HepG2 (cell line): Measurements from ENCODE around the gene SLC34A3. TPM values are rescaled to one million over a fixed set of nuclear protein-coding genes. Genes with fewer than 3 reads are reported as not detected.
A peak's percentile ranks its signal among the peaks of the same experiment; 100 is the strongest.

Experiments
- GATA4 ChIP-seq: sonication (generic); IDR thresholded peaks from 2 replicates; pipeline ENCODE4 v1.6.1; 2016; ENCODE audit warnings: antibody characterized with exemption, low read depth, borderline replicate concordance
- HCFC1 ChIP-seq: fragments of 150-350 bp; IDR thresholded peaks from 2 replicates; pipeline ENCODE4 v1.6.1; 2014; ENCODE audit warnings: low read depth, low read length
- HNF4G ChIP-seq, 2 experiments: sonication (generic) in 1 of 2; formaldehyde crosslinking in 1 of 2; IDR thresholded peaks; 2 replicates each; pipeline versions ENCODE4 v1.4.0 to v1.6.1; 2011 to 2020; ENCODE audit warnings: borderline replicate concordance in 2 of 2, low read depth in 2 of 2, mild to moderate bottlenecking in 2 of 2, low read length in 1 of 2, missing genetic modification reagents in 1 of 2, moderate library complexity in 1 of 2
- MTF1 ChIP-seq: sonication (generic); formaldehyde crosslinking; IDR thresholded peaks from 2 replicates; pipeline ENCODE4 v1.5.0; 2020; ENCODE audit warnings: missing genetic modification reagents
- REXO4 ChIP-seq: sonication (generic); formaldehyde crosslinking; IDR thresholded peaks from 2 replicates; pipeline ENCODE4 v1.8.0; 2022; ENCODE audit warnings: missing genetic modification reagents, mild to moderate bottlenecking, borderline replicate concordance
- ZC3H13 ChIP-seq: sonication (generic); formaldehyde crosslinking; IDR thresholded peaks from 2 replicates; pipeline ENCODE4 v1.8.1; 2023; ENCODE audit warnings: mild to moderate bottlenecking, missing genetic modification reagents, moderate library complexity
- ZNF564 ChIP-seq: sonication (generic); formaldehyde crosslinking; IDR thresholded peaks from 2 replicates; pipeline ENCODE4 v1.8.1; 2023; ENCODE audit warnings: mild to moderate bottlenecking, missing genetic modification reagents
- ZNF569 ChIP-seq: sonication (generic); formaldehyde crosslinking; IDR thresholded peaks from 2 replicates; pipeline ENCODE4 v1.5.0; 2020; ENCODE audit warnings: mild to moderate bottlenecking, missing genetic modification reagents, moderate library complexity, borderline replicate concordance
- ZNF629 ChIP-seq: sonication (generic); formaldehyde crosslinking; conservative IDR thresholded peaks from 2 replicates; pipeline ENCODE4 v1.5.0; 2020; ENCODE audit warnings: missing genetic modification reagents
- ZNF816 ChIP-seq: sonication (generic); formaldehyde crosslinking; IDR thresholded peaks from 2 replicates; pipeline ENCODE4 v1.8.0; 2022; ENCODE audit warnings: missing genetic modification reagents, mild to moderate bottlenecking, borderline replicate concordance
- ZNF883 ChIP-seq: sonication (generic); formaldehyde crosslinking; IDR thresholded peaks from 2 replicates; pipeline ENCODE4 v1.5.1; 2020; ENCODE audit warnings: mild to moderate bottlenecking, missing genetic modification reagents; ENCODE audit errors: not compliant biosample characterization
- polyA plus RNA-seq, 8 experiments: library from polyadenylated mRNA; depleted of rRNA in 3 of 8; stranded (reverse) in 7 of 8; unstranded in 1 of 8; fragments of >200 nt; fragmentation: Illumina TruSeq in 4 of 8; extraction: Trizol in 4 of 8; gene quantifications; 2 replicates each; pipeline versions ENCODE4 v1.2.1 to v1.2.3, GENCODE V29; 2011 to 2016; ENCODE audit warnings: low read depth in 4 of 8, missing spikeins in 1 of 8, mixed read lengths in 1 of 8; ENCODE audit not compliant: insufficient read depth in 1 of 8
- total RNA-seq, 5 experiments: library from RNA; depleted of rRNA; stranded (reverse); fragments of >200 nt; fragmentation: Illumina TruSeq; extraction: Trizol; gene quantifications; 2 replicates each; pipeline ENCODE4 v1.2.3, GENCODE V29; 2016; ENCODE audit warnings: low read depth in 1 of 5
- TF ChIP-seq, protein P1 (sequence below): sonication (generic); formaldehyde crosslinking; IDR thresholded peaks from 2 replicates; pipeline ENCODE4 v1.5.1; 2020; ENCODE audit warnings: missing genetic modification reagents, mild to moderate bottlenecking, borderline replicate concordance
- TF ChIP-seq, protein P2 (sequence below): sonication (generic); formaldehyde crosslinking; IDR thresholded peaks from 2 replicates; pipeline ENCODE4 v1.4.0; 2020; ENCODE audit warnings: mild to moderate bottlenecking, missing genetic modification reagents, borderline replicate concordance
- TF ChIP-seq, protein P3 (sequence below): sonication (generic); formaldehyde crosslinking; IDR thresholded peaks from 2 replicates; pipeline ENCODE4 v1.8.0; 2022; ENCODE audit warnings: low read depth, missing genetic modification reagents
- TF ChIP-seq, protein P4 (sequence below): sonication (generic); formaldehyde crosslinking; IDR thresholded peaks from 2 replicates; pipeline ENCODE4 v1.5.1; 2020; ENCODE audit warnings: missing genetic modification reagents, mild to moderate bottlenecking, borderline replicate concordance
- TF ChIP-seq, protein P5 (sequence below): sonication (generic); formaldehyde crosslinking; IDR thresholded peaks from 2 replicates; pipeline ENCODE4 v1.4.0; 2020; ENCODE audit warnings: missing genetic modification reagents, borderline replicate concordance

Gene SLC34A3
- total and polyA plus RNA-seq, 2 of the 13 experiments (the other 11 are each of a cell fraction or from before 2014, with no cell fraction given), result 0.07 to 1.0 TPM

DNA sequence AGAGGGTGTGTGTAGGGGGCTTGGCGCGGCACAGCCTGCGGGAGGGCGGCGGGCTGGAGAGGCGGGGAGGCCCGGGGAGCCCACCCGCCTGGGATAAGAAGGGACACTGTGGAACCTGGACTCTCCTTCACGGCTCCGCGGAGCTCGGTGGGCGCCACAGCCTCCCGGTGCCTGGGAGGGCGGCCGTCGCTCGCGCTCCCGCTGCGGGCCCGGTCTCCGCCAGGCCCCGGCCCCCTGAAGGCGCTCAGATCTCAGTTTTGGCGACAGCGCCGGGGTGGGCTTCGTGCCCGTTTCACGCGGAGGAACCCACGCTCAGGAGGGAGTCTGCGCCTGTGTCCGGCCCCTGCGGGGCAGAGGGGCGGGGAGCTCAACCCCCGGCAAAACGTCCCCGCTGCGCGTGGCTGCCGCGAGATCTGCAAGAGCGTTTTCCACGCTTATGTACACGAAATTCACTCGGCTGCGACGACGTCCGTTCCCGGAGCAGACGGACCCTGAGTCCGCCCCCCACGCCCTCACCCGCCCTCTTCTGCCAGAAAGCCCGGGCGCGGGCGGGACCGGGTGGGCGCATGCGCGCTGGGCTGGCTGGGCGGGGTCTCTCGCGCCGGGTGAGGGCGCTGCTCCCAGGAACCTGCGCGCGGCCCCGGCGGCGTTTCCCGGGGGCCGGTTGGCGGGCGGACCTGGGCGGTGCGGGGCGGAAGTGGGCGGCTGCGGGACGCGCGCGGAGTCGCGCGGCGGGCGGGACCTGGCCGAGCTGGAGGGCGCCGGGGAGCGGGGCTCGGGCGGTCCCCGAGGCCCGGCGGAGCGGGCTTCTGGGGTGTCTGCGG, 24.1 kb downstream of the SLC34A3 start, which contains the start of gene NELFB (continued):
- TF ChIP-seq ZC3H13 (CRISPR knock-in tag), result 0 out of 2 replicates have a peak, but pooled peaks have one; percentile 9
- TF ChIP-seq HCFC1, result peak; percentile 79
- TF ChIP-seq, protein P1, sequence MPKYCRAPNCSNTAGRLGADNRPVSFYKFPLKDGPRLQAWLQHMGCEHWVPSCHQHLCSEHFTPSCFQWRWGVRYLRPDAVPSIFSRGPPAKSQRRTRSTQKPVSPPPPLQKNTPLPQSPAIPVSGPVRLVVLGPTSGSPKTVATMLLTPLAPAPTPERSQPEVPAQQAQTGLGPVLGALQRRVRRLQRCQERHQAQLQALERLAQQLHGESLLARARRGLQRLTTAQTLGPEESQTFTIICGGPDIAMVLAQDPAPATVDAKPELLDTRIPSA (CRISPR knock-in tag), result no peak
- TF ChIP-seq, protein P2, sequence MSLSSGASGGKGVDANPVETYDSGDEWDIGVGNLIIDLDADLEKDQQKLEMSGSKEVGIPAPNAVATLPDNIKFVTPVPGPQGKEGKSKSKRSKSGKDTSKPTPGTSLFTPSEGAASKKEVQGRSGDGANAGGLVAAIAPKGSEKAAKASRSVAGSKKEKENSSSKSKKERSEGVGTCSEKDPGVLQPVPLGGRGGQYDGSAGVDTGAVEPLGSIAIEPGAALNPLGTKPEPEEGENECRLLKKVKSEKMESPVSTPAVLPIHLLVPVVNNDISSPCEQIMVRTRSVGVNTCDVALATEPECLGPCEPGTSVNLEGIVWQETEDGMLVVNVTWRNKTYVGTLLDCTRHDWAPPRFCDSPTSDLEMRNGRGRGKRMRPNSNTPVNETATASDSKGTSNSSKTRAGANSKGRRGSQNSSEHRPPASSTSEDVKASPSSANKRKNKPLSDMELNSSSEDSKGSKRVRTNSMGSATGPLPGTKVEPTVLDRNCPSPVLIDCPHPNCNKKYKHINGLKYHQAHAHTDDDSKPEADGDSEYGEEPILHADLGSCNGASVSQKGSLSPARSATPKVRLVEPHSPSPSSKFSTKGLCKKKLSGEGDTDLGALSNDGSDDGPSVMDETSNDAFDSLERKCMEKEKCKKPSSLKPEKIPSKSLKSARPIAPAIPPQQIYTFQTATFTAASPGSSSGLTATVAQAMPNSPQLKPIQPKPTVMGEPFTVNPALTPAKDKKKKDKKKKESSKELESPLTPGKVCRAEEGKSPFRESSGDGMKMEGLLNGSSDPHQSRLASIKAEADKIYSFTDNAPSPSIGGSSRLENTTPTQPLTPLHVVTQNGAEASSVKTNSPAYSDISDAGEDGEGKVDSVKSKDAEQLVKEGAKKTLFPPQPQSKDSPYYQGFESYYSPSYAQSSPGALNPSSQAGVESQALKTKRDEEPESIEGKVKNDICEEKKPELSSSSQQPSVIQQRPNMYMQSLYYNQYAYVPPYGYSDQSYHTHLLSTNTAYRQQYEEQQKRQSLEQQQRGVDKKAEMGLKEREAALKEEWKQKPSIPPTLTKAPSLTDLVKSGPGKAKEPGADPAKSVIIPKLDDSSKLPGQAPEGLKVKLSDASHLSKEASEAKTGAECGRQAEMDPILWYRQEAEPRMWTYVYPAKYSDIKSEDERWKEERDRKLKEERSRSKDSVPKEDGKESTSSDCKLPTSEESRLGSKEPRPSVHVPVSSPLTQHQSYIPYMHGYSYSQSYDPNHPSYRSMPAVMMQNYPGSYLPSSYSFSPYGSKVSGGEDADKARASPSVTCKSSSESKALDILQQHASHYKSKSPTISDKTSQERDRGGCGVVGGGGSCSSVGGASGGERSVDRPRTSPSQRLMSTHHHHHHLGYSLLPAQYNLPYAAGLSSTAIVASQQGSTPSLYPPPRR (CRISPR knock-in tag), result no peak
- no peak for TF ChIP-seq ZNF564 (CRISPR knock-in tag)
- TF ChIP-seq ZNF883 (CRISPR knock-in tag), result no peak
- 0 out of 2 replicates have a peak, but pooled peaks have one; percentile 39 for TF ChIP-seq HNF4G (IDR thresholded peaks at IDR 0.05; ENCODE audit: borderline replicate concordance, low read depth, low read length)
- no peak for TF ChIP-seq HNF4G (CRISPR knock-in tag; IDR thresholded peaks at IDR 0.05; ENCODE audit: borderline replicate concordance, low read depth)
- TF ChIP-seq ZNF569 (CRISPR knock-in tag), result no peak
- no peak for TF ChIP-seq REXO4 (CRISPR knock-in tag)
- no peak for TF ChIP-seq MTF1 (CRISPR knock-in tag)
- TF ChIP-seq ZNF629 (CRISPR knock-in tag), result no peak
- TF ChIP-seq GATA4, result peak; percentile 46; the same call in 1 of the 2 replicates
- TF ChIP-seq, protein P3, sequence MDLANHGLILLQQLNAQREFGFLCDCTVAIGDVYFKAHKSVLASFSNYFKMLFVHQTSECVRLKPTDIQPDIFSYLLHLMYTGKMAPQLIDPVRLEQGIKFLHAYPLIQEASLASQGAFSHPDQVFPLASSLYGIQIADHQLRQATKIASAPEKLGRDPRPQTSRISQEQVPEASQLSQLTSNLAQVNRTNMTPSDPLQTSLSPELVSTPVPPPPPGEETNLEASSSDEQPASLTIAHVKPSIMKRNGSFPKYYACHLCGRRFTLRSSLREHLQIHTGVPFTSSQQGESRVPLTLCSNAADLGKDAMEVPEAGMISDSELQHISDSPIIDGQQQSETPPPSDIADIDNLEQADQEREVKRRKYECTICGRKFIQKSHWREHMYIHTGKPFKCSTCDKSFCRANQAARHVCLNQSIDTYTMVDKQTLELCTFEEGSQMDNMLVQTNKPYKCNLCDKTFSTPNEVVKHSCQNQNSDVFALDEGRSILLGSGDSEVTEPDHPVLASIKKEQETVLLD (CRISPR knock-in tag), result peak; percentile 89
- TF ChIP-seq, protein P4, sequence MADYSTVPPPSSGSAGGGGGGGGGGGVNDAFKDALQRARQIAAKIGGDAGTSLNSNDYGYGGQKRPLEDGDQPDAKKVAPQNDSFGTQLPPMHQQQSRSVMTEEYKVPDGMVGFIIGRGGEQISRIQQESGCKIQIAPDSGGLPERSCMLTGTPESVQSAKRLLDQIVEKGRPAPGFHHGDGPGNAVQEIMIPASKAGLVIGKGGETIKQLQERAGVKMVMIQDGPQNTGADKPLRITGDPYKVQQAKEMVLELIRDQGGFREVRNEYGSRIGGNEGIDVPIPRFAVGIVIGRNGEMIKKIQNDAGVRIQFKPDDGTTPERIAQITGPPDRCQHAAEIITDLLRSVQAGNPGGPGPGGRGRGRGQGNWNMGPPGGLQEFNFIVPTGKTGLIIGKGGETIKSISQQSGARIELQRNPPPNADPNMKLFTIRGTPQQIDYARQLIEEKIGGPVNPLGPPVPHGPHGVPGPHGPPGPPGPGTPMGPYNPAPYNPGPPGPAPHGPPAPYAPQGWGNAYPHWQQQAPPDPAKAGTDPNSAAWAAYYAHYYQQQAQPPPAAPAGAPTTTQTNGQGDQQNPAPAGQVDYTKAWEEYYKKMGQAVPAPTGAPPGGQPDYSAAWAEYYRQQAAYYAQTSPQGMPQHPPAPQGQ (CRISPR knock-in tag), result no peak
- no peak for TF ChIP-seq ZNF816 (CRISPR knock-in tag)
- TF ChIP-seq, protein P5, sequence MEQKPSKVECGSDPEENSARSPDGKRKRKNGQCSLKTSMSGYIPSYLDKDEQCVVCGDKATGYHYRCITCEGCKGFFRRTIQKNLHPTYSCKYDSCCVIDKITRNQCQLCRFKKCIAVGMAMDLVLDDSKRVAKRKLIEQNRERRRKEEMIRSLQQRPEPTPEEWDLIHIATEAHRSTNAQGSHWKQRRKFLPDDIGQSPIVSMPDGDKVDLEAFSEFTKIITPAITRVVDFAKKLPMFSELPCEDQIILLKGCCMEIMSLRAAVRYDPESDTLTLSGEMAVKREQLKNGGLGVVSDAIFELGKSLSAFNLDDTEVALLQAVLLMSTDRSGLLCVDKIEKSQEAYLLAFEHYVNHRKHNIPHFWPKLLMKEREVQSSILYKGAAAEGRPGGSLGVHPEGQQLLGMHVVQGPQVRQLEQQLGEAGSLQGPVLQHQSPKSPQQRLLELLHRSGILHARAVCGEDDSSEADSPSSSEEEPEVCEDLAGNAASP (CRISPR knock-in tag), result 0 out of 2 replicates have a peak, but pooled peaks have one; percentile 4
